Fibroblast of peridontal ligament (primary cell): Measurements from ENCODE around the gene TNS1.

Experiments
- DNase-seq: peaks from one replicate; pipeline ENCODE4 v3.0.0-alpha.2; 2010; ENCODE audit errors: extremely low read depth

The TNS1 gene

GRCh38 chr2:217833439-217833838, 169.4 kb downstream of the TNS1 start:
- DNase-seq, result no peak

- DNase-seq, result no peak
Observed at GRCh38 chr2:217832987-217833386, 169.8 kb downstream of the TNS1 start.

DNA sequence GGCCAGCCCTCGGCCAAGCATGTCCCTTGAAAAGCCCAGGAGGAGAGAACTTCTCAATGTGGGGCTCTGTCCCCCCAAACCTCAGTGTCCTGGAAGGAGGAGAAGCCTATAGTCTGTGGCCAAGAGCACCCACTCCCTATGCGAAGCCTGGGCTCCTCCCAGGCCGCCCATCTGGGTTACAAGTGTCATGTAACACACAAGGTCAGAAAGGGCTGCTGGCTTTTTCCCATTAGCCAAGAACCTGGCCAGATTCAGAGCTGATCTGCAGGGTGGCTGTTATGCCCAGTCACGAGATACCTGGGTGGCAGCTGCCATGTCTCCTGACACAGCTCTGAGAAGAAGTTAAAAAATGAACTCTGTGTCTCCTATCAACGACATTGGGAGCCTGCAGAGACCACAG, 170.7 kb downstream of the TNS1 start:
- DNase-seq, result no peak

DNA sequence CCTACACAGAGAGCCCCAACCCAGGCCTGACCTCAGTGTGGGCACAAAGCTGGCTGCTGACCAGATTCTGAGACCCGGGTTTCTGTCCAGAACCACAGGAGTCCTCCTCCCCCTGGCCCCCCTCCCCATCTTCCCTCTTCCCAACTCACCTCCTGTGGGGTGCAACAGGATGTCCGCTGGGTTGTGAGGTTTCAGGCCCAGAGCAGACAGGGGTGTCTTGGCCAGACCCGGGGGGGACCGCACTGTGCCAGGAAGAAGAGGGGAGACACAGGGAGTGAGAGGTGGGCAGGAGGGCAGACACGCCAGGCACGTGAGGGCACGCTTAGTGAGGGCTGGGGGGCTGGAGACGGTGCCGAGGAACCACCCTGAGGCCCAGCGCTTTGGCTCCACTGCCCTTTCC, 171.5 kb downstream of the TNS1 start:
- DNase-seq, result no peak

DNA sequence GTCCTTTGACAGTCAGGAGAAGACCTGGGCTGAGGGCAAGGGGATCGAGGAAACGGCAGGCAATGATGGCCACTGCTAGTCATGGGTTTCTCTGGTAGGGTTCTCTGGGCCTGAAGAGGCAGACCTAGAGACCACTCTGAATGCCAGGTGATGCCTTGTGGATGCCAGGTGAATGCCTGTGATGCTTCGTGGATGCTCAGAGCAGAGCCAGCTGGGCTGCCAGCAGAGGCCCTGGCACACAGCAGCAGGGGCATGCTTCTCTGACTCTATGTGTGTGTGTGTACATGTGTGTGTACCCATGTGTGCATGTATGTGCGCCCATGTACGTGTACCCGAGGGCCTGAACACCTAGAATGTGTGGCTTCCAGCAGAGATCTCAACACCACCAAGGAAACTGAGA, 172.0 kb downstream of the TNS1 start:
- DNase-seq, result no peak

- no peak for DNase-seq
Observed at GRCh38 chr2:217830061-217830460, 172.7 kb downstream of the TNS1 start.

GRCh38 chr2:217829420-217829819, 173.4 kb downstream of the TNS1 start:
- DNase-seq, result no peak

GRCh38 chr2:217828336-217828735, 174.5 kb downstream of the TNS1 start:
- no peak for DNase-seq

DNA sequence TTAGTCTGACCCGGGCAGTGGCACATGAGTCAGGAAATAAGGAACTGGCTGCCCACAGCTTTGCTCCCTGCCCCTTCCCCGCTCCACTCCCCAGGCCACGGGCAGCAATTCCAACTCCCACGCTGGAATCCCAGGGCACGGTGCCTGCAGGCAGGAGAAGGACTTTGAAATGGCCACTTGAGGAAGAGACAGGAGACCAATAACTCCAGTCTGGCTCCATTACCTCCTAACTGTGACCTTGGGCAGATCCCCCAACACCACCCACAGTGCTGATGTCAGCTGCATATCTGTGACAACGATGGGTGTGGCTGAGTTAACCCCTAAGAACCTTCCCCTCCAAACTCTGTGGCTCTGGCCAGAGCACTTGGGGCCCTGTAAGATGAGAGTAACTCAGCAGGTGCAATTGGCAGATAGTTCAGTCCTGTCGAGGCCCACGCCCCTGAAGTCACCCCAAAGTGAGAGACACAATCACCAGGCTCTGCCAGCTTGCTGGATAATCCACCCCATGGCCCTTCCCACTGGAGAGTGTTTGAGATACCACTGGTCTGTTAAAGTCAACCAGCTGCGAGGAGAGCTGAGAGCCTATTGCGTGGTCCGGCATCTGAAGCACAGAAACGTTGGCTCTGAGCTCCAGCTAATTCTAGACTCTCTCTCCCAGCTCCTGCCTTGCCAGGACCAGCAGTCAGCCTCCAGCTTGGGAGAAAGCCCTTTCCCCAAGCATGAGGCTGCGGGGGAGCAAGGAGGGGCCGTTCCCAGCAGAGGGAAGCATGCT, 175.2 kb downstream of the TNS1 start:
- peak; percentile 5 for DNase-seq

- DNase-seq, result no peak
Observed at GRCh38 chr2:217826991-217827390, 175.8 kb downstream of the TNS1 start.

DNA sequence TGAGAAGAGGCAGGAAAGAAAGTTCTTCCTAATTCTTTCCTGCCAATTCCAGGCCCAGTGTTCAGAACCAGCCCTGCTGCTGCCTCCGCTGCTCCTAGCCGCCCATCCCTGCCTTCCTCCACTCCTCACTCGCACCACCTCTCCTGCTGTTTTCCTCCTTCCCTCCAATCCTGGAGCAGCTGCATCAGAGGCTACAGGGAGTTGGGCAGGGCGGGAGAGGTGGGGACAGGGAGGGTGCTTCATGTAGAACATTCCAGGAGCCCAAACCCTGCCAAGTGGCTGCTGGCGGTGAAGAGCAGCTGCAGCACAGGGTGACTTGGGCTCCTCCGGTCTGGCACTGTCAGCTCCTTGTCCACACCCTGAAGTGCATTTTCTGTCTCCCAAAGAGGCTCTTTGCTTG, 176.3 kb downstream of the TNS1 start:
- DNase-seq, result no peak

GRCh38 chr2:217825469-217826235, 177.1 kb downstream of the TNS1 start:
- no peak for DNase-seq

DNA sequence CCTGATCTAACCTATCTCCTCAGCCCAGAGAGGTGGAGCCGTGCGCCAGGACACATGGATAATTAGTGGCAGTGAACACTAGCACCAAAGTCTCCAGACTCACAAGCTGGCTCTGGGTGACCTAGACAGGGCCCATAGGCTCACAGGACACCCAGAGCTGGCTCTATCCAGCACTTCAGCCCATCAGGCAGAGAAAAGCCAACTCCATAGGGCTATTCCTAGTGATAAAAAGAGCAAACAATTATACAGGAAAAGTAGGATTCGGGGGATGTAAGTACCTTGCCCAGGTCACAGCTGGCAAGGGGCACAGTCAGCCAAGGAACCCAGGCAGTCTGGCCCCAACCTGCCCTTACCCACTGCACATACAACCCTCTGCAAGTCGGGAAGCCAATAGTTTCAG, 178.6 kb downstream of the TNS1 start:
- DNase-seq, result no peak

DNA sequence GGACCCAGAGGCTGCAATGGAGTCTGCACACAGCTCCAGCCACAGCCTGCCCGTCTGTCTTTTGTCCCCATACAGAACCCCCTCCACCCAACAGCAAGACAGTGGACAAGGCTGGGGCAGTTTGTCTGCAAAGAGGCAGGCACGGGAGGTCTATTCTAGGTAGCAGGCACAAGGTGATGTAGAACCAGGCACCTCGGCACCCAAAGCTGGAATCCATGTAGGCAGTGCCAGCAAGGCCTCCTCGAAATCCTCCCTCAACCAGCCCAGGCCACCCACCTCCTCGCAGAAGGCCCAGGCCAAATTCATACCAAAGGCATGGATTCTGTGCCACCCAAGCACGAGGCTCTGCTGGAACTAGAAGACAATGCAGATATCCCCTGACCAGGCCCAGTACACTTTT, 179.2 kb downstream of the TNS1 start:
- DNase-seq, result no peak

DNA sequence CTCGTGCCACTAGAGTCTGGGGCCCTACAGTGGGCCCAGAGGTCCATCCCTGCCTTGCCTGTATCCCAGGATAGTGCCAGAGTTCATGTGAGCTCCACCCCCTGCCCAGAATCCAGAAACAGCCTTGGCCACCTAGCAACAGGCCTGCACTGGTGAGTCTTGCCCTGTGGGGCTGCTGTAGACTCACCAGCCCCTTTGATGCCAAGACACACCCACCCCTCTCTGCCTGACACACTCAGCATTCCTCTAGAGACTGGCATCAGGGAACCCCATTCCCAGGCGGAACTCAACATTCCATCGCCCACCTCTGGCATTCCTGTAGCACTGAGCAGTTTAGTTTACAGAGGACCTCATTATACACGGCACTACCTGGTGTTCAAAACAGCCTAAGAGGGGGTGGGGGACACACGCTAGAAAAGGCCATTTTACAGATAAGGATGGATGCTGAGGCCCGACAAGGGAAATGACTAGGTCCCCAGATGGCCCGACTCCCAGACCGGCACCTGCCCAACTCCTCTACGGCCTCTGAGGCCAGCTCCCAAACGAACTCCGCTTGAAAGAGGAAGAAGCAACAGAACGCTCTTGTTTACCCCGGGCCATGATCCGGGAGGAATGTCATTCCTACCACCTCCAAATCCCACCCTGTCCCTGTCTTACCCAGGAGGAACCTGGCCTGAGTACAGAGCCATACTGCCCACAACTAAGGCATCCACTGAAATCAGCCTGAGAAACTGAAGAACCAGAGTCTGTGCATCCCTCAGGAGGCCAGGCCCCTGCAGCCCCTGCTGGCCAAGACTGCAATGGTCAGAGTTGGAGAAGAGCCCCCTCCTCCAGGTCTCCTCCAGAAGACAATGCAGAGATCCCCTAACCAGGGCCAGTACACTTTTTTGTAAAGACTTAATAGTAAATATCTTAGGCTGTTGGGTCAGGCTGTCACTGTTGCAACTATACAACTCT, 180.2 kb downstream of the TNS1 start:
- no peak for DNase-seq

DNA sequence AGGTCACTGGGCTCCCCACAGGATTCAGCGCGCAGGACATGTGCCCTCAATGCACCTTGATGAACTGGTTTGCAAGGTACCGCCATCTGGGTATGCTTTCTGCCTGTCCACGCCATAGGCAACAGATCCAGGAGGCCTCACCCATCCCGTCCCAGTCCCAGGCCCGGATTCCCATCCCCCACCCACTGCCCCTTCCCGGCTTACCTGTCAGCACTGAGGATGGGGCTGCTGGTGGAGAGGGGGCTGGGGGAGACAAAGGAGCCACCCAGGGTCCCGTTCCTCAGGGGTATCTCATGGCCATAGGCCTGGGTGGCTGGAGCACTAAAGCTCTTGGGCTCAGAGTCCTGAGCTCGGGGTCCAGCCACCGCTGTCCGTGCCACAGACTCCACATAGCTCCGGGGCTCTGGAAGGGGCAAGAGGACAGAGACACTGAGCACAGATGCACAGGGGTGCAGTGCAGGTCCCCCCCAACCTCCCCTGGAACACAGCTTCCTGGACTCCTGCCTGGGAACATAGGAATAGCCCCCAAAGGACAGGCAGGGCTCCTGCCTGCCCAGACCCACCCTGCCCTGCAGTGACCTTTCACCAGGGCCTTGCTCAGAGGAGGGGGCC, 181.2 kb downstream of the TNS1 start:
- no peak for DNase-seq

DNA sequence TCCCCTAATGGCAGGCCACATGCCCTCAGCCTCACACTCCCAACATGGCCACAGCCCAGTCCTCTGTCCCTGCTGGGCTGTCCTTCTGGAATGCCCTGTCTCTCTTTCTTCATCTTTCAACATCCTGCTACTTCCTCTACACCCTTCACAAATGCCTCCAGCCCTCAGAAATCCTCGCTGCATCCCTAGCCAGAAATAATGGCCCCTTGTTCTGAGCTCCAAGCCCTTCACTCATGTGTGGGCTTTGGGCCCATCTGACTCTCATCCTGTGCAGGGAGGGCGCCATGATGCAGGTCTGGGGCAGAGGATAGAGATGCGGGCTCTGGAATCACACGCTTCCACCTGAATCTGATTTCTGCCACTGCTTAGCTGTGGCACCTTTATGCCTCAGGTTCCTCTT, 181.9 kb downstream of the TNS1 start:
- DNase-seq, result no peak

DNA sequence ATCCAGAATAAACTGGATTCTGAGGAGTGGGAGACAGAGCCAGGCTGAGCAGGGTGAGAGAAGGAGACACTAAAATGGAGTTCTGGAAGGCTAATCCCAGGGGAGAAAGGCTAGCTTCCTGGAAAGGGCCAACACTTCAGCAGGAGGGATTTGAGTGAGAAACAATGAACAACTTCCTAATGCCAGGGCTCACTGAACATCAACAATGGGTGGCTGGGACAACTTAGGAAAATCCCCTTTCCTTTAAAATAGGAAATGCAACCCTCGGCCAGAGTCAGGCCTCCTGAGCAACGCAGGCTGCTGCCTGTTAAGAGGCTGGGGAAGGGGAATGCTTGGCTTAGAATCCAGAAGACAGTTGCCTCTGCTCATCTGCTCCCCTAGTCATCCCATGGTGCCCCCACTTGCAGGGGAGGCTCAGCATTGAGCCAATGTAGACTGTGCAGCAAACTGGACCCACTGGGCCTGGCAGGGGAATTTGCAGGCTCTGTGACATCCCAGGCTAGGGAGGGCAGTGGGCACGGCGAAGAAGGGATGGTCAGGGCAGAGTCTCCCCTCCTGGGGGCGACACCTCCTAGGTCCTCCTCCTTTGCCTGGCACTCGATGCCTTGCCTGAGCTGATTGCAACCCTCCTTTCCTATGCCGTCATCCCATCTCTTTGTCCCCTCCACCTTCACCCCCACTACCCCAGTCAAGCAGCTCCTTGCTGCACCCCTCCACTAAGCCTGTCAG, 182.5 kb downstream of the TNS1 start:
- DNase-seq, result no peak

DNA sequence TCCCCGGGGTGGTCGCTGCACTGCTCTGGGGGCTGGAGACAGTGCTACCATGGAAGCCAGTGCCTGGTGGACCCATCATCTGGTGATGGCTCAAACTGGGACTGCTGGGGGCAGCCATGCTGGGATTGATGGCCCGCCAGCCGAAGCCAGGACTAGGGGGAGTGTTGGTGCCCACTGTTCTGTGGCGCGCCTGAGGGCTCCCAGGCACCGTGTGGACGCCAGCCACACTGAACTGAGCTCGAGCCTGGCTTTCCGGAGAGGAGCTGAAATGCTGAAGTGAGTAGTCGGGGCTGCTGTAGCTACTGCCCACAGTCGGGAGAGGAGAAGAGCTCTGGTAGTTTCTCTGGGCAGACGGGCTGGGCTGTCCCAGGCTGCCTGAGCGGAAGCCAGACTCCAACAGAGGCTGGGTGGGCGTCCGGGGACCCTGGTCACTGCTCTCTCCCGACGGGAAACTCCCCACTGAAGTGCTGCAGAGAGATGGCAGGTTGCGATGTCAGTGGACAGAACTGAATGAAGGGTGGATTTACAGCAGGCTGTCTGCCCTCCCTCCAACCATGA, 184.4 kb downstream of the TNS1 start:
- DNase-seq, result no peak

DNA sequence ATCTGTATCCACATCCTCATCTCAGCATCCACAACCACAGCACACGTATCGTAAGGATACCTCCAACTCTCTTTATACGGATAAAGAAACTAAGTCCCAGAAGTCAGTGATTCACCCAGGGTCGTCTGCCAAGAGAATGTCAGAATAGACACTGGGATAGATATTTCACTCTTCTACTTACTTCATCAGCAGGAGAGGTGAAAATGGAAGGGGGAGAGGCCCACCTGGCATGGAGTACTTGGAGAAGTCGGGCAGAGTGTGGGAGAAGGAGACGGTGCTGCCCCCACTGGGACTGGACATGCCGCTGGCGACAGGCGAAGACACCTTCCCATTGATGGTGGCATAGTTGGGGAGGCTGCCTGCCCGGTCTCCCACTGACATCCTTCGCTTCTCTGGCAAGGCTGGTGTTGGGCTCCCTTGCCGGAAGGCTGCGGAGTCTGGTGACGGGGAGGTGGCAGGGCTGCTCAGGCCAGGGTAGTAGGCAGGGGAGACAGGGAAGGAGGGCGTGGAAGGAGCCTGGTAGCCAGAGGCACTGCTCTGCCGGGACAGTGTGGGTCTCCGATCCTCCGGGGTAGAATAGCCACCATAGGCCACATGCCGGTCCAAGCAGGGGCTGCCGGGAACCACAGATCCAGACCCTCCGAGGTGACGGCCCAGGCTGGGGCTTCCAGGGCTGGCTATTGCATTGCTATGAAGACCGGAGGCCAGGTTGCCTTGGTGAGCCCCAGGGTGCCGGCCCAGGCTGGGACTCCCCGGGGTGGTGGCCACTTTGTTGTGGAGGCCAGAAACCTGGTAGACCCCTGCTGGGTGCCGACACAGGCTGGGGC, 185.1 kb downstream of the TNS1 start:
- DNase-seq, result no peak
